PC-3 (cell line): ENCODE measurements around the gene GADD45GIP1. TPM values are rescaled to one million over a fixed set of nuclear protein-coding genes. Genes with fewer than 3 reads are reported as not detected.

Experiments used
- ATAC-seq: fragments of 200-7000 bp; cut with Tn5 transposase; 2 replicates; pipeline ENCODE4 v1.9.1; 2020; ENCODE audit warnings: mild to moderate bottlenecking, moderate library complexity
- BruUV-seq: library from RNA; stranded (reverse); fragments of 400-500 nt; replicated peaks from 2 replicates; lab custom pipeline; 2021; lab: Mats Ljungman, UMichigan
- CTCF ChIA-PET: fragments of 300-600 bp; sonication (Branson Sonifier 250); formaldehyde crosslinking; loops from one replicate; lab custom pipeline; 2022; ENCODE audit warnings: antibody characterized with exemption; lab: Charles Lee
- POLR2A ChIA-PET: fragments of 300-600 bp; sonication (Branson Sonifier 250); formaldehyde crosslinking; loops from one replicate; lab custom pipeline; 2022; ENCODE audit warnings: antibody characterized with exemption; ENCODE audit not compliant: unreplicated experiment; lab: Charles Lee
- DNase-seq: peaks from one replicate; pipeline ENCODE4 v3.0.0-alpha.2; 2015
- H2AFZ ChIP-seq: fragments of 300-600 bp; sonication (generic); 2 replicates; pipeline ENCODE4 v1.6.0; 2016; ENCODE audit warnings: antibody characterized with exemption, low read length
- H3F3A ChIP-seq: fragments of 300-600 bp; sonication (generic); one replicate; pipeline ENCODE4 v1.6.0; 2017; ENCODE audit warnings: antibody characterized with exemption, low read length, control low read depth, mild to moderate bottlenecking; ENCODE audit not compliant: unreplicated experiment
- H3K27ac ChIP-seq: fragments of 300-600 bp; sonication (generic); 2 replicates; pipeline ENCODE4 v1.5.1; 2016; ENCODE audit warnings: mild to moderate bottlenecking, low read length
- H3K27me3 ChIP-seq: fragments of 300-600 bp; sonication (generic); 2 replicates; pipeline ENCODE4 v1.6.1; 2016; ENCODE audit warnings: low read length, mixed read lengths
- H3K36me3 ChIP-seq: fragments of 300-600 bp; sonication (generic); 2 replicates; pipeline ENCODE4 v1.6.1; 2016; ENCODE audit warnings: low read depth, mixed run types, low read length, mixed read lengths
- H3K4me1 ChIP-seq: fragments of 300-600 bp; sonication (generic); 2 replicates; pipeline ENCODE4 v1.5.1; 2016; ENCODE audit warnings: low read length; ENCODE audit not compliant: insufficient read depth
- H3K4me2 ChIP-seq: fragments of 300-600 bp; sonication (generic); 2 replicates; pipeline ENCODE4 v1.6.0; 2016; ENCODE audit warnings: low read length
- H3K4me3 ChIP-seq: fragments of 300-600 bp; sonication (generic); 2 replicates; pipeline ENCODE4 v1.5.1; 2016; ENCODE audit warnings: mild to moderate bottlenecking, low read length, mixed read lengths
- H3K79me2 ChIP-seq: fragments of 300-600 bp; sonication (generic); 2 replicates; pipeline ENCODE4 v1.6.1; 2017; ENCODE audit warnings: low read length, mixed read lengths
- H3K9ac ChIP-seq: fragments of 300-600 bp; sonication (generic); 2 replicates; pipeline ENCODE4 v1.6.0; 2016; ENCODE audit warnings: mild to moderate bottlenecking, low read length
- H3K9me2 ChIP-seq: fragments of 300-600 bp; sonication (generic); replicated peaks from 2 replicates; pipeline ENCODE4 v1.6.1; 2016; ENCODE audit warnings: mixed run types, low read length, mixed read lengths
- H3K9me3 ChIP-seq: fragments of 300-600 bp; sonication (generic); 2 replicates; pipeline ENCODE4 v1.6.1; 2016; ENCODE audit warnings: low read length, mixed read lengths
- H4K20me1 ChIP-seq: fragments of 300-600 bp; sonication (generic); 2 replicates; pipeline ENCODE4 v1.6.1; 2016; ENCODE audit warnings: low read length, mixed read lengths
- EZH2 ChIP-seq: fragments of 300-600 bp; sonication (generic); IDR thresholded peaks from one replicate; pipeline ENCODE4 v1.6.1; 2017; ENCODE audit warnings: antibody characterized with exemption, mild to moderate bottlenecking, low read length; ENCODE audit not compliant: unreplicated experiment
- EZH2phosphoT487 ChIP-seq: fragments of 300-600 bp; sonication (generic); IDR thresholded peaks from 2 replicates; pipeline ENCODE4 v1.6.1; 2018; ENCODE audit warnings: mild to moderate bottlenecking, antibody characterized with exemption, low read length, borderline replicate concordance
- intact Hi-C: fragments of 100-400 bp; cut with micrococcal nuclease; formaldehyde crosslinking; loops from 2 replicates; pipeline ENCODE4 v1.9.0; 2023
- total RNA-seq: library from RNA; depleted of rRNA; stranded (reverse); fragments of >200 nt; gene quantifications from 2 replicates; pipeline ENCODE4 v1.2.3, GENCODE V29; 2014
- TF ChIP-seq, protein P1 (sequence below): fragments of 300-600 bp; sonication (generic); conservative IDR thresholded peaks from 2 replicates; pipeline ENCODE4 v1.5.1; 2017; ENCODE audit warnings: antibody characterized with exemption, low read depth, mild to moderate bottlenecking, low read length

The GADD45GIP1 gene
- total RNA-seq, 1 experiment from 2014 or later = 219 TPM

DNA sequence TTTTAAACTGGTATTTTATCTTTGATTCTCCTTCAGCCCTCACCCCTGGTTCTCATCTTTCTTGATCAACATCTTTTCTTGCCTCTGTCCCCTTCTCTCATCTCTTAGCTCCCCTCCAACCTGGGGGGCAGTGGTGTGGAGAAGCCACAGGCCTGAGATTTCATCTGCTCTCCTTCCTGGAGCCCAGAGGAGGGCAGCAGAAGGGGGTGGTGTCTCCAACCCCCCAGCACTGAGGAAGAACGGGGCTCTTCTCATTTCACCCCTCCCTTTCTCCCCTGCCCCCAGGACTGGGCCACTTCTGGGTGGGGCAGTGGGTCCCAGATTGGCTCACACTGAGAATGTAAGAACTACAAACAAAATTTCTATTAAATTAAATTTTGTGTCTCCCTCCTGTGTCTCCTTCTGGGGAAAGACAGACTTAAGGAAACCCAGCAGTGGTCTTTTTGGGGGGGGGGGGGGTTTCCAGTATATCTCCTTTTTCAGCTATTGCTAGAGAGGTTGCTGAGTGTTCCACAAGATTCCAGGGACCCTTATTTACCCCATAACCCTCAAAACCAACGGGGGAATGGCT, 12.8 kb downstream of the GADD45GIP1 start:
- H3K27me3 ChIP-seq = no peaks in the 10 kb centered on the region
- H4K20me1 ChIP-seq = peaks cover 31% of the 10 kb centered on the region
- no peaks in the 10 kb centered on the region for H3K9me2 ChIP-seq
- H3K36me3 ChIP-seq = peaks cover 64% of the 10 kb centered on the region
- H3K79me2 ChIP-seq = peaks cover 61% of the 10 kb centered on the region
- no TSS peak for BruUV-seq
- no peak overlapping the region for H3K4me3 ChIP-seq
- H3K4me1 ChIP-seq = peaks cover 35% of the 10 kb centered on the region
- peaks cover 37% of the 10 kb centered on the region for H3F3A ChIP-seq
- H3K9me3 ChIP-seq = no peaks in the 10 kb centered on the region
- POLR2A ChIA-PET = no interaction called here
- ATAC-seq (no peak), DNase-seq (no peak)
- no peak overlapping the region for H2AFZ ChIP-seq
- 0 out of 2 replicates have a peak overlapping the region, but pooled peaks have one; percentile 3 for H3K4me2 ChIP-seq
- intact Hi-C loops = no loop called here
- CTCF ChIA-PET = no interaction called here
- TF ChIP-seq EZH2 (no peak), EZH2phosphoT487 (no peak)
- TF ChIP-seq, protein P1, sequence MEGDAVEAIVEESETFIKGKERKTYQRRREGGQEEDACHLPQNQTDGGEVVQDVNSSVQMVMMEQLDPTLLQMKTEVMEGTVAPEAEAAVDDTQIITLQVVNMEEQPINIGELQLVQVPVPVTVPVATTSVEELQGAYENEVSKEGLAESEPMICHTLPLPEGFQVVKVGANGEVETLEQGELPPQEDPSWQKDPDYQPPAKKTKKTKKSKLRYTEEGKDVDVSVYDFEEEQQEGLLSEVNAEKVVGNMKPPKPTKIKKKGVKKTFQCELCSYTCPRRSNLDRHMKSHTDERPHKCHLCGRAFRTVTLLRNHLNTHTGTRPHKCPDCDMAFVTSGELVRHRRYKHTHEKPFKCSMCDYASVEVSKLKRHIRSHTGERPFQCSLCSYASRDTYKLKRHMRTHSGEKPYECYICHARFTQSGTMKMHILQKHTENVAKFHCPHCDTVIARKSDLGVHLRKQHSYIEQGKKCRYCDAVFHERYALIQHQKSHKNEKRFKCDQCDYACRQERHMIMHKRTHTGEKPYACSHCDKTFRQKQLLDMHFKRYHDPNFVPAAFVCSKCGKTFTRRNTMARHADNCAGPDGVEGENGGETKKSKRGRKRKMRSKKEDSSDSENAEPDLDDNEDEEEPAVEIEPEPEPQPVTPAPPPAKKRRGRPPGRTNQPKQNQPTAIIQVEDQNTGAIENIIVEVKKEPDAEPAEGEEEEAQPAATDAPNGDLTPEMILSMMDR = no peak
- H3K27ac ChIP-seq = no peak overlapping the region
- H3K9ac ChIP-seq = no peak overlapping the region

DNA sequence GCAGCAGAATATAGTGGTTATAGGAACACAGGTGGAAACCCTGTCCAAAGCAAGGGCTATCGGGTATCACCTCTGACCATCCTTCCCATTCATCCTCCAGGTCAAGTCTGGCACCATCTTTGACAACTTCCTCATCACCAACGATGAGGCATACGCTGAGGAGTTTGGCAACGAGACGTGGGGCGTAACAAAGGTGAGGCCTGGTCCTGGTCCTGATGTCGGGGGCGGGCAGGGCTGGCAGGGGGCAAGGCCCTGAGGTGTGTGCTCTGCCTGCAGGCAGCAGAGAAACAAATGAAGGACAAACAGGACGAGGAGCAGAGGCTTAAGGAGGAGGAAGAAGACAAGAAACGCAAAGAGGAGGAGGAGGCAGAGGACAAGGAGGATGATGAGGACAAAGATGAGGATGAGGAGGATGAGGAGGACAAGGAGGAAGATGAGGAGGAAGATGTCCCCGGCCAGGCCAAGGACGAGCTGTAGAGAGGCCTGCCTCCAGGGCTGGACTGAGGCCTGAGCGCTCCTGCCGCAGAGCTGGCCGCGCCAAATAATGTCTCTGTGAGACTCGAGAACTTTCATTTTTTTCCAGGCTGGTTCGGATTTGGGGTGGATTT, 13.5 kb downstream of the GADD45GIP1 start:
- Histone ChIP-seq H3K79me2 (peaks cover 67% of the 10 kb centered on the region), H3K9me3 (no peaks in the 10 kb centered on the region), H3K27ac (no peak overlapping the region), H3K9ac (no peak overlapping the region), H3K9me2 (no peaks in the 10 kb centered on the region), H3F3A (peaks cover 37% of the 10 kb centered on the region), H2AFZ (no peak overlapping the region), H3K4me1 (peaks cover 35% of the 10 kb centered on the region), H3K4me2 (peak overlapping the region; percentile 8; the same call in 1 of the 2 replicates), H3K36me3 (peaks cover 64% of the 10 kb centered on the region), H3K4me3 (no peak overlapping the region), H4K20me1 (peaks cover 37% of the 10 kb centered on the region), H3K27me3 (no peaks in the 10 kb centered on the region)
- BruUV-seq = no TSS peak
- intact Hi-C loops = no loop called here
- POLR2A ChIA-PET = no interaction called here
- DNase-seq (no peak), ATAC-seq (no peak)
- CTCF ChIA-PET = no interaction called here
- TF ChIP-seq, protein P1 = no peak
- TF ChIP-seq EZH2 (no peak), EZH2phosphoT487 (no peak)

DNA sequence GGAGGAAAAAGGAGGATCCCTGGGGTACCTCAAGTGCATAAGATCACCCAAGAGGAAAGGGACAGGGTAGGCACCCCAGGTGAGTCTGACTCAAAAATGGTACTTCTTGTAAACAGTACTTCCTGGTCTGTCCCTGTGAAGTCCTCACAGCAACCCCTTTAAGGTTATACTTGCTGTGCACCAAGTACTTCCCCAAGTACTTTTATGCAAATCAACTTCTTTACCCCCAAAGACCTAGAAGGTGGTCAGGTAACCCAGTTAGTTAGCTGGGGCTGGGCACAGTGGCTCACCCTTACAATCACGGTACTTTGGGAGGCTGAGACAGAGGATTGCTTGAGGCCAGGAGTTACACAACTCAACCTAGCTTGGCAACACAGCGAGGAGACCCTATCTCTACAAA, 16.1 kb downstream of the GADD45GIP1 start:
- intact Hi-C loops = no loop called here
- peak overlapping the region; percentile 98; the same call in 1 of the 2 replicates for H3K9ac ChIP-seq
- peaks cover 37% of the 10 kb centered on the region for H4K20me1 ChIP-seq
- TF ChIP-seq EZH2 (no peak), EZH2phosphoT487 (no peak)
- TF ChIP-seq, protein P1 = no peak
- peaks cover 32% of the 10 kb centered on the region for H3K4me1 ChIP-seq
- DNase-seq = no peak
- no peaks in the 10 kb centered on the region for H3K9me3 ChIP-seq
- no peak overlapping the region for H3K27ac ChIP-seq
- ChIA-PET CTCF (no interaction called here), POLR2A (no interaction called here)
- ATAC-seq = no peak
- peak overlapping the region; percentile 92 for H3K4me2 ChIP-seq
- H3K4me3 ChIP-seq = peak overlapping the region; percentile 95
- H3K79me2 ChIP-seq = peaks cover 42% of the 10 kb centered on the region
- BruUV-seq = no TSS peak
- no peaks in the 10 kb centered on the region for H3K9me2 ChIP-seq
- H3K27me3 ChIP-seq = no peaks in the 10 kb centered on the region
- H3K36me3 ChIP-seq = peaks cover 51% of the 10 kb centered on the region
- no peak overlapping the region for H2AFZ ChIP-seq
- H3F3A ChIP-seq = peaks cover 37% of the 10 kb centered on the region
